NOMO-1 treated with DMSO at 0.1 percent for 48 hours (cell line): Measurements from ENCODE around the gene IFFO2.

Experiments used
- DNase-seq: peaks from one replicate; lab custom pipeline; 2025; ENCODE audit not compliant: unreplicated experiment; lab: John Stamatoyannopoulos, UW

Gene IFFO2

GRCh38 chr1:18856435-18856834 lies 100.0 kb downstream of the IFFO2 start:
- no peak for DNase-seq

- DNase-seq = no peak
These were observed 100.9 kb downstream of the IFFO2 start for GRCh38 chr1:18855573-18855972.

- no peak for DNase-seq
These were observed 102.0 kb downstream of the IFFO2 start for GRCh38 chr1:18854331-18855025.
